ENCODE measurements around the gene BCAS1. TPM values are rescaled to one million over a fixed set of nuclear protein-coding genes. Genes with fewer than 3 reads are reported as not detected.

Gene BCAS1
- total and polyA plus RNA-seq, 2 donors from 2014 or later: 1.1 to 4.8 TPM

DNA sequence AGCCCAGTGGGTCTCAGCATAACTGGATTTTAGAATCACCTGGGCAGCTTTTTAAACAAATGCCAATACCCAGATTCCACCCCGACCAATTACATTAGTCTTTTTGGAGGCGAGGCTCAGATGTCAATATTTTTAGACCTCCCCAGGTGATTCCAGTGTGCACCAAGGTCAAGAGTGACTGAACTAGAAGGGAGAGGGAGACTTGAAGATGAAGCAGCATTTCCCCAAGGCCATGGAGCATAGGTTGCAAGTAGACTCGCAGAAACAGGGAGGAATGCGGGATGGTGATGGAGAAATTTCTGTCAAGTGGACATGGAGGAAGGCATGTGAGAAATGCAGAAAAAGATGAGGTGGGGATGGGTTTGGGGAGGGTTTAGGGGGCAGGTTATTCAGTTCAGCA lies 64.9 kb downstream of the BCAS1 start:
- H3K4me3 ChIP-seq (ENCODE audit: low read length in 3 of 3): no peak overlapping the region
- intact Hi-C loops (cut with DNase I): no loop called here
- H3K27me3 ChIP-seq (ENCODE audit: control insufficient read depth, insufficient read depth, low read length): no peaks in the 10 kb centered on the region
- no peak overlapping the region for H3K27ac ChIP-seq (ENCODE audit: low read depth in 2 of 2, low read length in 2 of 2)
- no peak overlapping the region for H3K9ac ChIP-seq (ENCODE audit: low read length in 3 of 3)
- FAIRE-seq (no peak), DNase-seq (no peak)
- H3K9me3 ChIP-seq (ENCODE audit: control insufficient read depth in 2 of 3, insufficient read depth in 1 of 3, low read length in 3 of 3): peaks cover 0 to 17% (median 0%) of the 10 kb centered on the region in 3 donors
- TF ChIP-seq, protein P1, sequence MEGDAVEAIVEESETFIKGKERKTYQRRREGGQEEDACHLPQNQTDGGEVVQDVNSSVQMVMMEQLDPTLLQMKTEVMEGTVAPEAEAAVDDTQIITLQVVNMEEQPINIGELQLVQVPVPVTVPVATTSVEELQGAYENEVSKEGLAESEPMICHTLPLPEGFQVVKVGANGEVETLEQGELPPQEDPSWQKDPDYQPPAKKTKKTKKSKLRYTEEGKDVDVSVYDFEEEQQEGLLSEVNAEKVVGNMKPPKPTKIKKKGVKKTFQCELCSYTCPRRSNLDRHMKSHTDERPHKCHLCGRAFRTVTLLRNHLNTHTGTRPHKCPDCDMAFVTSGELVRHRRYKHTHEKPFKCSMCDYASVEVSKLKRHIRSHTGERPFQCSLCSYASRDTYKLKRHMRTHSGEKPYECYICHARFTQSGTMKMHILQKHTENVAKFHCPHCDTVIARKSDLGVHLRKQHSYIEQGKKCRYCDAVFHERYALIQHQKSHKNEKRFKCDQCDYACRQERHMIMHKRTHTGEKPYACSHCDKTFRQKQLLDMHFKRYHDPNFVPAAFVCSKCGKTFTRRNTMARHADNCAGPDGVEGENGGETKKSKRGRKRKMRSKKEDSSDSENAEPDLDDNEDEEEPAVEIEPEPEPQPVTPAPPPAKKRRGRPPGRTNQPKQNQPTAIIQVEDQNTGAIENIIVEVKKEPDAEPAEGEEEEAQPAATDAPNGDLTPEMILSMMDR (IDR thresholded peaks at IDR 0.05; ENCODE audit: borderline replicate concordance, extremely low read depth, insufficient read depth): no peak
- no peaks in the 10 kb centered on the region for H3K4me1 ChIP-seq (ENCODE audit: control insufficient read depth in 2 of 3, insufficient read depth in 2 of 3, low read depth in 1 of 3, low read length in 3 of 3)
- no peaks in the 10 kb centered on the region for H3K36me3 ChIP-seq (ENCODE audit: control insufficient read depth in 2 of 3, insufficient read depth in 3 of 3, low read length in 3 of 3)

DNA sequence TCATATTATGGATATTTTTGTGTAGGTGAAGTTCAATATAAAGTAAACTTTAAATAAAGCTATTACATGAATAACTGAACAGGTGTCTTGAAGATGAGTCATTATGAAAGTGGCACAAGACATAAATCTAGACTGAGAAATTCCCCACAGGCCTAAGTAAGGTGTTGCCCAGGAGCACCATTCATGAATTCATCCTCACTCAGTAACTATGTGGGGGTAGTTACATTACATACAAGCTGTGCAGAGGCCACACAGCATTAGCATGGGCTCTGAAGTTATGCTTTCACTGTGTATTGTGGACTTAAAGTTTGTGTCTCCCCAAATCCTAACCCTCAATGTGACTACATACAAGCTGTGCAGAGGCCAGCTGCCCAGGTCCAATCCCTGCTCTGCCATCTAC lies 65.9 kb downstream of the BCAS1 start:
- DNase-seq (no peak), FAIRE-seq (no peak)
- no peaks in the 10 kb centered on the region for H3K36me3 ChIP-seq (ENCODE audit: control insufficient read depth in 2 of 3, insufficient read depth in 3 of 3, low read length in 3 of 3)
- H3K9me3 ChIP-seq (ENCODE audit: control insufficient read depth in 2 of 3, insufficient read depth in 1 of 3, low read length in 3 of 3): peaks cover 0 to 17% (median 0%) of the 10 kb centered on the region in 3 donors
- H3K27ac ChIP-seq (ENCODE audit: low read depth in 2 of 2, low read length in 2 of 2): no peak overlapping the region
- intact Hi-C loops (cut with DNase I): no loop called here
- no peak overlapping the region for H3K9ac ChIP-seq (ENCODE audit: low read length in 3 of 3)
- TF ChIP-seq, protein P1 (IDR thresholded peaks at IDR 0.05; ENCODE audit: borderline replicate concordance, extremely low read depth, insufficient read depth): no peak
- H3K4me1 ChIP-seq (ENCODE audit: control insufficient read depth in 2 of 3, insufficient read depth in 2 of 3, low read depth in 1 of 3, low read length in 3 of 3): no peaks in the 10 kb centered on the region
- H3K4me3 ChIP-seq (ENCODE audit: low read length in 3 of 3): no peak overlapping the region
- no peaks in the 10 kb centered on the region for H3K27me3 ChIP-seq (ENCODE audit: control insufficient read depth, insufficient read depth, low read length)

DNA sequence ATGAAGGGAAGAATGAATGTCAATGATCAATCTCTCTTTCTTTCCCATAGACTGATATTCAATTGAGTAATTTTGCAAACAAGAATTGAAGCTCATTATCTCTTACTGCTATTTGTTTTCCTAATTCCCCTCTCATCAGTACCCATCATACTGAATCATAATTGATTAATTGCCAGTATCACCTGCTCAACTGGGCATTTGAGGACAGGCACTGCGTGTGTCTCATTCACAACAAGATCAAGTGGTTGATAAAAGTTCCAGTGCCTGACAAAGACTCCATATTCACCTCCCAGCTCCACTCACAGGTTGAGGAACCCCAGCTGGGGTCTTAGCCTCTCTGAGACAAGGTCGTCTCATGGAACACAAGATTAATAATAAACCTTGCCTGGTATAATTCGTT lies 67.7 kb downstream of the BCAS1 start:
- intact Hi-C loops (cut with DNase I): no loop called here
- Histone ChIP-seq H3K36me3 (ENCODE audit: control insufficient read depth in 2 of 3, insufficient read depth in 3 of 3, low read length in 3 of 3) (no peaks in the 10 kb centered on the region), H3K9me3 (ENCODE audit: control insufficient read depth in 2 of 3, insufficient read depth in 1 of 3, low read length in 3 of 3) (peaks cover 0 to 17% (median 0%) of the 10 kb centered on the region in 3 donors), H3K27ac (ENCODE audit: low read depth in 2 of 2, low read length in 2 of 2) (no peak overlapping the region), H3K4me1 (ENCODE audit: control insufficient read depth in 2 of 3, insufficient read depth in 2 of 3, low read depth in 1 of 3, low read length in 3 of 3) (no peaks in the 10 kb centered on the region), H3K4me3 (ENCODE audit: low read length in 3 of 3) (no peak overlapping the region), H3K27me3 (ENCODE audit: control insufficient read depth, insufficient read depth, low read length) (no peaks in the 10 kb centered on the region), H3K9ac (ENCODE audit: low read length in 3 of 3) (no peak overlapping the region)
- TF ChIP-seq, protein P1 (IDR thresholded peaks at IDR 0.05; ENCODE audit: borderline replicate concordance, extremely low read depth, insufficient read depth): no peak
- FAIRE-seq (no peak), DNase-seq (no peak)

GRCh38 chr20:54002056-54002575 lies 68.3 kb downstream of the BCAS1 start:
- TF ChIP-seq, protein P1 (IDR thresholded peaks at IDR 0.05; ENCODE audit: borderline replicate concordance, extremely low read depth, insufficient read depth): no peak
- H3K9ac ChIP-seq (ENCODE audit: low read length in 3 of 3): no peak overlapping the region
- no peak overlapping the region for H3K4me3 ChIP-seq (ENCODE audit: low read length in 3 of 3)
- FAIRE-seq (no peak), DNase-seq (no peak)
- H3K27me3 ChIP-seq (ENCODE audit: control insufficient read depth, insufficient read depth, low read length): no peaks in the 10 kb centered on the region
- H3K27ac ChIP-seq (ENCODE audit: low read depth in 2 of 2, low read length in 2 of 2): no peak overlapping the region
- H3K9me3 ChIP-seq (ENCODE audit: control insufficient read depth in 2 of 3, insufficient read depth in 1 of 3, low read length in 3 of 3): peaks cover 0 to 17% (median 0%) of the 10 kb centered on the region in 3 donors
- no peaks in the 10 kb centered on the region for H3K4me1 ChIP-seq (ENCODE audit: control insufficient read depth in 2 of 3, insufficient read depth in 2 of 3, low read depth in 1 of 3, low read length in 3 of 3)
- intact Hi-C loops (cut with DNase I): no loop called here
- H3K36me3 ChIP-seq (ENCODE audit: control insufficient read depth in 2 of 3, insufficient read depth in 3 of 3, low read length in 3 of 3): no peaks in the 10 kb centered on the region
